ENCODE measurements around the gene ATP10A.

GRCh38 chr15:25900431-25900830 is 37.3 kb upstream of the ATP10A start:
- no peak for TF ChIP-seq CTCF (IDR thresholded peaks at IDR 0.05; ENCODE audit: control extremely low read depth in 1 of 3, insufficient read depth in 1 of 3, low read depth in 1 of 3, low read length in 3 of 3)
- TF ChIP-seq HDAC6 (IDR thresholded peaks at IDR 0.05; ENCODE audit: low read depth, low read length), result no peak
- TF ChIP-seq MAFK (IDR thresholded peaks at IDR 0.05; ENCODE audit: low read depth, low read length), result no peak
- TF ChIP-seq POLR2A (IDR thresholded peaks at IDR 0.05; ENCODE audit: control extremely low read depth in 1 of 2, low read depth in 2 of 2, low read length in 2 of 2), result no peak
- TF ChIP-seq ASH2L (IDR thresholded peaks at IDR 0.05; ENCODE audit: low read length), result no peak
- TF ChIP-seq ZNF274 (IDR thresholded peaks at IDR 0.05; ENCODE audit: borderline replicate concordance, extremely low read depth, low read length), result no peak
- TF ChIP-seq BACH1 (IDR thresholded peaks at IDR 0.05; ENCODE audit: low read length), result no peak
- TF ChIP-seq YY1 (IDR thresholded peaks at IDR 0.05; ENCODE audit: low read depth, low read length), result no peak
- TF ChIP-seq CBX8 (IDR thresholded peaks at IDR 0.05; ENCODE audit: borderline replicate concordance, low read depth, low read length), result no peak
- TF ChIP-seq RXRA (IDR thresholded peaks at IDR 0.05; ENCODE audit: insufficient read depth, low read depth, low read length), result no peak
- TF ChIP-seq EP300 (IDR thresholded peaks at IDR 0.05; ENCODE audit: borderline replicate concordance in 1 of 2, low read depth in 2 of 2, low read length in 2 of 2), result no peak

All from H1 (cell line).